ENCODE data around the gene SLC43A3.

GRCh38 chr11:57460758-57461749, 34.1 kb upstream of the SLC43A3 start:
- TF ChIP-seq POLR2A (IDR thresholded peaks at IDR 0.05; ENCODE audit: low read length): no peak
- TF ChIP-seq GATA1 (IDR thresholded peaks at IDR 0.05; ENCODE audit: low read depth, low read length): no peak

Data from erythroblast (primary cell).